HG03064 (cell line): Measurements from ENCODE around the gene LYPD6.

Experiments
- ATAC-seq: cut with Tn5 transposase; IDR thresholded peaks from one replicate; pipeline ENCODE4 v1.9.1; 2021; ENCODE audit warnings: low read depth; ENCODE audit not compliant: unreplicated experiment

Gene LYPD6

GRCh38 chr2:149346272-149346671 is 15.9 kb downstream of the LYPD6 start:
- no peak for ATAC-seq

- ATAC-seq, result no peak
These were observed 17.9 kb downstream of the LYPD6 start for GRCh38 chr2:149348291-149348690.

- ATAC-seq, result no peak
These were observed 23.0 kb downstream of the LYPD6 start for GRCh38 chr2:149353421-149353820.

GRCh38 chr2:149355716-149356422 is 25.5 kb downstream of the LYPD6 start:
- no peak for ATAC-seq

- no peak for ATAC-seq
These were observed 26.7 kb downstream of the LYPD6 start for GRCh38 chr2:149357058-149357457.

GRCh38 chr2:149360106-149360505 is 29.7 kb downstream of the LYPD6 start:
- ATAC-seq, result no peak

- no peak for ATAC-seq
These were observed 33.6 kb downstream of the LYPD6 start for GRCh38 chr2:149363958-149364357.

GRCh38 chr2:149364839-149365238 is 34.5 kb downstream of the LYPD6 start:
- no peak for ATAC-seq

GRCh38 chr2:149365931-149366583 is 35.7 kb downstream of the LYPD6 start:
- ATAC-seq, result no peak

- ATAC-seq, result no peak
These were observed 39.8 kb downstream of the LYPD6 start for GRCh38 chr2:149370061-149370775.

- ATAC-seq, result no peak
These were observed 41.1 kb downstream of the LYPD6 start for GRCh38 chr2:149371476-149371875.

GRCh38 chr2:149375801-149376361 is 45.5 kb downstream of the LYPD6 start:
- ATAC-seq, result no peak

GRCh38 chr2:149380205-149380604 is 49.8 kb downstream of the LYPD6 start:
- no peak for ATAC-seq

- no peak for ATAC-seq
These were observed 53.0 kb downstream of the LYPD6 start for GRCh38 chr2:149383340-149383739.

GRCh38 chr2:149385350-149385749 is 55.0 kb downstream of the LYPD6 start:
- ATAC-seq, result no peak

- ATAC-seq, result no peak
These were observed 57.0 kb downstream of the LYPD6 start for GRCh38 chr2:149387411-149387810.

- ATAC-seq, result no peak
These were observed 57.9 kb downstream of the LYPD6 start for GRCh38 chr2:149388120-149388816.

GRCh38 chr2:149389506-149390167 is 59.2 kb downstream of the LYPD6 start:
- ATAC-seq, result no peak

- no peak for ATAC-seq
These were observed 63.2 kb downstream of the LYPD6 start for GRCh38 chr2:149393614-149394013.

- no peak for ATAC-seq
These were observed 64.5 kb downstream of the LYPD6 start for GRCh38 chr2:149394864-149395263.
